GM12801 (cell line): ENCODE results near the gene HDAC1.
A peak's percentile ranks its signal among the peaks of the same experiment; 100 is the strongest.

Source experiments
- CTCF ChIP-seq: IDR thresholded peaks from one replicate; pipeline ENCODE4 v1.5.1; 2011; ENCODE audit warnings: control low read depth; ENCODE audit not compliant: insufficient read length; ENCODE audit errors: extremely low read depth

Gene HDAC1

GRCh38 chr1:32291708-32292538, at the start of gene HDAC1:
HDAC1 (plus strand) TSS chr1:32292083; CDS start chr1:32292170, 87 bp downstream.
- TF ChIP-seq CTCF = no peak

- no peak for TF ChIP-seq CTCF
These were observed 49.5 kb upstream of the HDAC1 start for GRCh38 chr1:32242341-32242851.

- TF ChIP-seq CTCF = no peak
These were observed 45.0 kb upstream of the HDAC1 start, which contains the start of gene FAM167B for GRCh38 chr1:32246888-32247273. FAM167B (plus strand) TSS chr1:32247222; CDS start chr1:32247422, 200 bp downstream.

GRCh38 chr1:32247452-32247851, 44.4 kb upstream of the HDAC1 start:
- TF ChIP-seq CTCF = no peak

GRCh38 chr1:32247983-32248889, 43.6 kb upstream of the HDAC1 start:
- peak; percentile 11 for TF ChIP-seq CTCF

- no peak for TF ChIP-seq CTCF
These were observed 41.9 kb upstream of the HDAC1 start for GRCh38 chr1:32249831-32250525.
